GM21786 (cell line): ENCODE results near the gene HOXC9.

Experiments
- ATAC-seq: cut with Tn5 transposase; IDR thresholded peaks from one replicate; pipeline ENCODE4 v1.9.1; 2021; ENCODE audit not compliant: unreplicated experiment

HOXC9 gene

GRCh38 chr12:54000116-54001114, at the start of gene HOXC9:
HOXC9 (plus strand) TSS chr12:54000161; CDS start chr12:54000189, 28 bp downstream.
- no peak for ATAC-seq

GRCh38 chr12:53950437-53950773, 49.6 kb upstream of the HOXC9 start:
- ATAC-seq: no peak

GRCh38 chr12:53950789-53951576, 49.0 kb upstream of the HOXC9 start:
- no peak for ATAC-seq

GRCh38 chr12:53951577-53952334, 48.2 kb upstream of the HOXC9 start:
- no peak for ATAC-seq

- ATAC-seq: no peak
Observed at GRCh38 chr12:53952335-53952694, 47.6 kb upstream of the HOXC9 start.

GRCh38 chr12:53952871-53953734, 46.9 kb upstream of the HOXC9 start:
- ATAC-seq: no peak

- ATAC-seq: no peak
Observed at GRCh38 chr12:53953831-53954693, 45.9 kb upstream of the HOXC9 start.

GRCh38 chr12:53954694-53955035, 45.3 kb upstream of the HOXC9 start, which contains the start of gene HOXC12:
HOXC12 (plus strand) TSS chr12:53954903; CDS start chr12:53954930, 27 bp downstream.
- no peak for ATAC-seq

GRCh38 chr12:53955036-53955775, 44.8 kb upstream of the HOXC9 start:
- ATAC-seq: no peak

- ATAC-seq: no peak
Observed at GRCh38 chr12:53955776-53956250, 44.1 kb upstream of the HOXC9 start.

GRCh38 chr12:53956251-53956887, 43.6 kb upstream of the HOXC9 start:
- ATAC-seq: no peak

GRCh38 chr12:53956914-53957536, 42.9 kb upstream of the HOXC9 start:
- ATAC-seq: no peak

- ATAC-seq: no peak
Observed at GRCh38 chr12:53958128-53958527, 41.8 kb upstream of the HOXC9 start.

GRCh38 chr12:53959314-53959713, 40.6 kb upstream of the HOXC9 start:
- ATAC-seq: no peak

- ATAC-seq: no peak
Observed at GRCh38 chr12:53960187-53961024, 39.6 kb upstream of the HOXC9 start.

GRCh38 chr12:53961025-53961761, 38.8 kb upstream of the HOXC9 start:
- ATAC-seq: no peak
